Transverse colon (tissue), 4 donors: ENCODE results near the gene GPER1. TPM values are rescaled to one million over a fixed set of nuclear protein-coding genes. Genes with fewer than 3 reads are reported as not detected.

Experiments
- DNase-seq: peaks from one replicate; pipeline ENCODE4 v3.0.0-alpha.2; 2019
- H3K27ac ChIP-seq, 4 donors: fragments of 200-600 bp; sonication (generic); 2 replicates each; pipeline ENCODE4 v1.5.1; 2016 to 2018; ENCODE audit warnings: inconsistent platforms in 4 of 4
- H3K27me3 ChIP-seq: fragments of 200-600 bp; sonication (generic); 2 replicates; pipeline ENCODE4 v1.5.1; 2017; ENCODE audit warnings: inconsistent platforms
- H3K36me3 ChIP-seq, 4 donors: fragments of 200-600 bp; sonication (generic); 2 replicates each; pipeline ENCODE4 v1.5.1; 2017 to 2019; ENCODE audit warnings: inconsistent platforms in 4 of 4
- H3K4me1 ChIP-seq, 4 donors: fragments of 200-600 bp; sonication (generic); 2 replicates each; pipeline ENCODE4 v1.5.1; 2017 to 2020; ENCODE audit warnings: inconsistent platforms in 4 of 4
- H3K4me3 ChIP-seq, 4 donors: fragments of 200-600 bp; sonication (generic); 1 replicate in 1 of 4; 2 replicates in 3 of 4; pipeline versions ENCODE4 v1.5.1 to v1.6.1; 2017 to 2019; ENCODE audit warnings: inconsistent platforms in 4 of 4
- H3K9me3 ChIP-seq, 2 donors: fragments of 200-600 bp; sonication (generic); 2 replicates each; pipeline ENCODE4 v1.5.1; 2017 to 2019; ENCODE audit warnings: inconsistent platforms in 2 of 2
- CTCF ChIP-seq, 5 experiments: fragments of 200-600 bp in 3 of 5; fragments of 450-650 bp in 2 of 5; sonication (generic) in 3 of 5; IDR thresholded peaks; 1 replicate in 2 of 5; 2 replicates in 3 of 5; pipeline ENCODE4 v1.5.1; 2016 to 2017; ENCODE audit warnings: antibody characterized with exemption in 5 of 5, inconsistent platforms in 3 of 5, mild to moderate bottlenecking in 2 of 5, moderate library complexity in 1 of 5
- EP300 ChIP-seq: sonication (generic); formaldehyde crosslinking; IDR thresholded peaks from one replicate; pipeline ENCODE4 v1.6.1; 2017; ENCODE audit warnings: antibody characterized with exemption, low read depth
- POLR2A ChIP-seq: fragments of 450-650 bp; IDR thresholded peaks from one replicate; pipeline ENCODE4 v1.6.1; 2016; ENCODE audit warnings: antibody characterized with exemption, mild to moderate bottlenecking, moderate library complexity
- POLR2AphosphoS5 ChIP-seq, 3 donors: sonication (generic); formaldehyde crosslinking; IDR thresholded peaks; one replicate each; pipeline ENCODE4 v1.6.1; 2016; ENCODE audit warnings: antibody characterized with exemption in 3 of 3
- WGBS, 2 donors: methylation state at CpG; one replicate each; pipeline ENCODE4 v1.1.5; 2018; ENCODE audit warnings: low coverage in 1 of 2; 5-methylcytosine and 5-hydroxymethylcytosine counted together
- in situ Hi-C, 4 donors: fragments of 200-750 bp; cut with MboI; loops; one replicate each; pipeline versions ENCODE4 v1.15.0 to v1.15.1; 2017; ENCODE audit warnings: low sequenced_read_pairs in 3 of 4, low pct_ligation_motif_present in 1 of 4, low pct_unique_long_range_greater_than_20kb in 1 of 4
- intact Hi-C: fragments of 100-400 bp; cut with DNase I; formaldehyde crosslinking; loops from one replicate; pipeline ENCODE4 v1.15.1; 2023; ENCODE audit warnings: low total_unique reads
- total RNA-seq, 4 donors: library from RNA; depleted of rRNA; stranded (reverse); fragments of >200 nt; gene quantifications; one replicate each; pipeline ENCODE4 v1.1.0, GENCODE V29; 2016

The GPER1 gene
- total RNA-seq, 4 donors from 2014 or later = 2.2 to 33.7 (median 11.7) TPM

GRCh38 chr7:1122832-1123501, 35.1 kb downstream of the GPER1 start:
- in situ Hi-C loops = no loop called here
- Histone ChIP-seq H3K36me3 (no peaks in the 10 kb centered on the region), H3K4me3 (no peak overlapping the region), H3K4me1 (peaks cover 4 to 9% (median 7%) of the 10 kb centered on the region in 4 donors), H3K27me3 (no peaks in the 10 kb centered on the region), H3K27ac (peak overlapping the region; percentile 56 to 74 (median 68)), H3K9me3 (no peaks in the 10 kb centered on the region)
- WGBS, 2 donors = 70 to 87% methylated on average over 2 to 28 of the region's 31 CpGs
- intact Hi-C loops = loop anchor here (5.0 kb wide), 1 partner anchor 36 kb away; the partner anchor contains the start of gene GPER1
- DNase-seq = no peak
- TF ChIP-seq POLR2A (no peak), CTCF (IDR thresholded peaks at IDR 0.05) (no peak), EP300 (no peak), POLR2AphosphoS5 (IDR thresholded peaks at IDR 0.05) (no peak)

- TF ChIP-seq POLR2A (no peak), EP300 (no peak), POLR2AphosphoS5 (IDR thresholded peaks at IDR 0.05) (peak in 2 of 3 donors; percentile 24 to 36), CTCF (IDR thresholded peaks at IDR 0.05) (peak; percentile 39 to 55 (median 41))
- intact Hi-C loops = loop anchor here (5.0 kb wide), 1 partner anchor 36 kb away; the partner anchor contains the start of gene GPER1
- Histone ChIP-seq H3K27ac (peak overlapping the region; percentile 56 to 74 (median 68)), H3K9me3 (no peaks in the 10 kb centered on the region), H3K27me3 (no peaks in the 10 kb centered on the region), H3K36me3 (no peaks in the 10 kb centered on the region), H3K4me1 (peaks cover 4 to 9% (median 7%) of the 10 kb centered on the region in 4 donors), H3K4me3 (peak overlapping the region in 1 of 4 donors; percentile 18)
- WGBS, 2 donors = 57 to 60% methylated on average over 6 to 17 of the region's 17 CpGs
- in situ Hi-C loops = no loop called here
- DNase-seq = peak; percentile 57
These were observed 35.8 kb downstream of the GPER1 start for GRCh38 chr7:1123715-1124114.

DNA sequence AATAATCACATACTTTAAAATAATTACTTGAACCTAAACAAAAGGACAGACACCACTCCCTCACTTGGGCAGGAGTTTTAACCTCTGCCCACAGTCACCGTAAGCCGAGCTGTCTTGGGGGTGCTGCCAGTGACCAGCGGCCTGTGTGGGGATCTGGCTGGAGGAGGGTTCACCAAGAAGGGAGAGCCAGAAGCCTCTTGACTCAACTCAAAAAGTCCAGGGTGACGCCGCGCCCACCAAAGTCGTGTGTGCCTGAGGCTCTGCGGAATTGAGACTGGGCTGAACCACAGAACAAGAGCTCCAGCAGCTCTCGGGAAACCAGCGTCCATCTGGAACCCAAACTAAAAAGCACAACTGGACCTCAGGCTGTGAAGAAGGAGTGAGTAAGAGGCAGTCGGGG, 36.3 kb downstream of the GPER1 start:
- no peak for DNase-seq
- TF ChIP-seq EP300 (no peak), POLR2AphosphoS5 (IDR thresholded peaks at IDR 0.05) (no peak), POLR2A (no peak), CTCF (IDR thresholded peaks at IDR 0.05) (no peak)
- intact Hi-C loops (loop anchor here (5.0 kb wide), 1 partner anchor 37 kb away; the partner anchor contains the start of gene GPER1), in situ Hi-C loops (no loop called here)
- Histone ChIP-seq H3K9me3 (no peaks in the 10 kb centered on the region), H3K27ac (peak overlapping the region; percentile 56 to 74 (median 68)), H3K4me3 (peak overlapping the region in 1 of 4 donors; percentile 18), H3K36me3 (no peaks in the 10 kb centered on the region), H3K27me3 (no peaks in the 10 kb centered on the region), H3K4me1 (peaks cover 4 to 9% (median 7%) of the 10 kb centered on the region in 4 donors)
- WGBS, 2 donors = 73 to 76% methylated on average over 2 to 11 of the region's 11 CpGs

GRCh38 chr7:1124816-1125602, 37.1 kb downstream of the GPER1 start:
- no peak for DNase-seq
- Histone ChIP-seq H3K27ac (no peak overlapping the region), H3K36me3 (no peaks in the 10 kb centered on the region), H3K27me3 (no peaks in the 10 kb centered on the region), H3K4me1 (peaks cover 4 to 9% (median 7%) of the 10 kb centered on the region in 4 donors), H3K9me3 (no peaks in the 10 kb centered on the region), H3K4me3 (no peak overlapping the region)
- in situ Hi-C loops (loop anchor here in 1 of 4 donors (25.0 kb wide), 1 partner anchor 138 kb away; the partner anchor contains the start of genes COX19 and CYP2W1), intact Hi-C loops (loop anchor here (5.0 kb wide), 1 partner anchor 38 kb away; the partner anchor contains the start of gene GPER1)
- WGBS, 2 donors = 74% methylated on average over 17 of the region's 23 CpGs; no CpG with 5 or more reads in 1 of the 2 donors
- no peak for TF ChIP-seq CTCF (IDR thresholded peaks at IDR 0.05)
- TF ChIP-seq EP300 = no peak
- TF ChIP-seq POLR2A = no peak
- TF ChIP-seq POLR2AphosphoS5 (IDR thresholded peaks at IDR 0.05) = no peak
